ENCODE measurements around the gene TMEM158. TPM values are rescaled to one million over a fixed set of nuclear protein-coding genes. Genes with fewer than 3 reads are reported as not detected.

Gene TMEM158
- 54.9 and 70.1 TPM in 2 replicates for total RNA-seq

GRCh38 chr3:45226206-45226915 lies at the start of gene TMEM158:
Gene TMEM158, minus strand, starts transcription at chr3:45226287. Its CDS starts 260 bp downstream, at chr3:45226027.

Other genes with a start within 250 kb of the TMEM158 start
- not detected in 2 replicates for gene CLEC3B, start 200.0 kb downstream of the TMEM158 start, total RNA-seq
- 10.4 and 76.4 TPM in 2 replicates for gene CDCP1, start 79.9 kb downstream of the TMEM158 start, total RNA-seq
- 21.7 and 27.8 TPM in 2 replicates for gene LARS2, start 162.3 kb upstream of the TMEM158 start, total RNA-seq